ENCODE measurements around the gene USP6. TPM values are rescaled to one million over a fixed set of nuclear protein-coding genes. Genes with fewer than 3 reads are reported as not detected.
"Not testable (repeated sequence)": the region's sequence is repeated elsewhere in the genome, so short reads cannot be mapped to it uniquely, and the experiment has no call there.

USP6 gene
- total RNA-seq, 1 experiment from 2014 or later: 0.11 TPM

DNA sequence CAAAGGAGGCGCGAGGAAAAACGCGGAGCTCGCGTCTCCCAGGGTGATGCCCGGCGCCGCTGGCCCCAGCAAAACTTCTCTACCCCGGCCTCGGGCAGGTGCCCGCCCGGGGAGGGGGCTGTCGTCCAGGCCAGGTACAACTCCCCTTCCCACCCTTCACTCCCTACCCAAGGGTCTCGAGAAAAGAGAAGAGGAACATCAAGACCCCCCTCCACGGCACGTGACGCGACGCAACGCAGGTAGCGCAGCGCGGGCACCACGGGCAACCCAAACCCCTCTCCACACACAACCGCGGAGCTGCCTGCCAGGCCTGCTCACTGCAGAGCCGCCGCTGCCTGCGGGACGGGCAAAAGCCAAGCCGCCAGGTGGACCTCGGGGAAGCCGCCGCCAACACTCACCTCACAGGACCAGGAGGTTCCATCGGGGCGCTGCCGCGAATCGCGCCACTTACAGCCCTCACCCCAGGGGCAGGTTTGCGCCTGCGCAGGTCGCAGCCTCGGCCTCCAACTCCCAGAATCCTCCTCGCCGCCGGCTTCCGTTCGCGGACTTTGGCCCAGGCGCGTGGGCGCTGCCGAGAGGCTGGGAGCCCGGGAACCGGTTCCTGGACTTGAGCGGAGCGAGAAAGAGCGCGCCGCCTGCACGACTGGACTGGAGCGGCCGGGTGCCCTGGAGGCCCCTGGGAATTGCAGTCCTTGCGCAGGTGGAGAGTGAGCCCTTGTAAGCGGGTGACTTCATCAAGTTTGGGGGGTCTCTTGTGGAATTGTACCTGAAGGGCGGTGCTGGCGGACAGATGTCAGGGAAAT is 4.2 kb upstream of the USP6 start, which contains the start of gene ZNF232:
TSS of gene ZNF232 (minus strand) at position 477 of the 803 bp plus-strand sequence. CDS start at position 421, 56 bp downstream.
- POLR2A ChIA-PET (ENCODE audit: unreplicated experiment): interaction anchor here (0.7 kb wide), 1 partner anchor 74 kb away, joined by 3 read pairs; no protein-coding TSS in a partner anchor
- CTCF ChIA-PET: interaction anchor here (0.6 kb wide), 1 partner anchor 101 kb away, joined by 3 read pairs; no protein-coding TSS in a partner anchor
- intact Hi-C loops (cut with micrococcal nuclease; ENCODE audit: unreplicated experiment): loop anchor here (1.0 kb wide), 2 partner anchors 33 to 80 kb away; partner anchors contain the start of genes ZFP3 and ZNF594
- peaks cover 21% of the 10 kb centered on the region for H3K36me3 ChIP-seq (ENCODE audit: low read depth)
- 0 out of 2 replicates have a peak, but pooled peaks cover 3% of the 10 kb centered on the region for H3K79me2 ChIP-seq (ENCODE audit: low read depth)
- peak; percentile 86 to 97 for DNase-seq
- H3K9me3 ChIP-seq (ENCODE audit: insufficient read depth, low read depth): peaks cover 38% of the 10 kb centered on the region; the same call in 1 of the 2 replicates
- TF ChIP-seq, protein P1, sequence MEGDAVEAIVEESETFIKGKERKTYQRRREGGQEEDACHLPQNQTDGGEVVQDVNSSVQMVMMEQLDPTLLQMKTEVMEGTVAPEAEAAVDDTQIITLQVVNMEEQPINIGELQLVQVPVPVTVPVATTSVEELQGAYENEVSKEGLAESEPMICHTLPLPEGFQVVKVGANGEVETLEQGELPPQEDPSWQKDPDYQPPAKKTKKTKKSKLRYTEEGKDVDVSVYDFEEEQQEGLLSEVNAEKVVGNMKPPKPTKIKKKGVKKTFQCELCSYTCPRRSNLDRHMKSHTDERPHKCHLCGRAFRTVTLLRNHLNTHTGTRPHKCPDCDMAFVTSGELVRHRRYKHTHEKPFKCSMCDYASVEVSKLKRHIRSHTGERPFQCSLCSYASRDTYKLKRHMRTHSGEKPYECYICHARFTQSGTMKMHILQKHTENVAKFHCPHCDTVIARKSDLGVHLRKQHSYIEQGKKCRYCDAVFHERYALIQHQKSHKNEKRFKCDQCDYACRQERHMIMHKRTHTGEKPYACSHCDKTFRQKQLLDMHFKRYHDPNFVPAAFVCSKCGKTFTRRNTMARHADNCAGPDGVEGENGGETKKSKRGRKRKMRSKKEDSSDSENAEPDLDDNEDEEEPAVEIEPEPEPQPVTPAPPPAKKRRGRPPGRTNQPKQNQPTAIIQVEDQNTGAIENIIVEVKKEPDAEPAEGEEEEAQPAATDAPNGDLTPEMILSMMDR (conservative IDR thresholded peaks at IDR 0.05): no peak
- no peak for TF ChIP-seq EZH2 (IDR thresholded peaks at IDR 0.05; ENCODE audit: low read depth)
- H2AFZ ChIP-seq: peak within 1 kb of the TSS; percentile 99
- H3F3A ChIP-seq (ENCODE audit: insufficient read depth, low read depth): peaks cover 15% of the 10 kb centered on the region
- BruUV-seq (replicated peaks): no TSS peak
- no peaks in the 10 kb centered on the region for H3K27me3 ChIP-seq (ENCODE audit: insufficient read depth, low read depth)
- peak within 1 kb of the TSS; percentile 86 for H3K4me3 ChIP-seq
- H3K9me2 ChIP-seq (ENCODE audit: insufficient read depth): no peaks in the 10 kb centered on the region
- no peaks in the 10 kb centered on the region for H4K20me1 ChIP-seq (ENCODE audit: insufficient read depth)
- H3K4me2 ChIP-seq: peak within 1 kb of the TSS; percentile 99
- peak within 1 kb of the TSS; percentile 27; the same call in 1 of the 2 replicates for H3K27ac ChIP-seq
- peaks cover 8% of the 10 kb centered on the region; the same call in 1 of the 2 replicates for H3K4me1 ChIP-seq (replicated peaks; ENCODE audit: insufficient read depth)

DNA sequence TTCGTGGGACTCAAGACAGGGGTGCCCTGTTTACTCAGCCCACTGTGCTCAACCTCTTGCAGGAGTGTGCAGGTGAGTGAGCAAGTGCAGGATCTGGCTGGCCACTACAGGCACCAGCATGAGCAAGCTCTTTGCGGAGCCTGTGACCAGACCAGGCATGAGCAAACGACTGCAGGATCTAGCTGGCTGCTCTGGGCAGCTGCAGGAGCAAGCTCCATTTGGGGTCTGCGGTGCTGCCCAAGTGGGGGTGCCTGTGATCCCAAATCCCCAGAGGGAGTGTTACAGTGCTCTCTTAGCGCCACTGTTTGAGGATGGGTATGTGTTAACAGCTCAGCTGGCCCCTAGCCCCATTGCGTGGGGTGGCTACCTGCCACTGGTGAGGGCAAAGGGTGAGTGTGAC is 2.4 kb downstream of the USP6 start:
- Histone ChIP-seq H3K36me3 (ENCODE audit: low read depth) (no peaks in the 10 kb centered on the region), H3K4me2 (no peak overlapping the region), H2AFZ (no peak overlapping the region), H3F3A (ENCODE audit: insufficient read depth, low read depth) (peaks cover 6% of the 10 kb centered on the region), H4K20me1 (ENCODE audit: insufficient read depth) (no peaks in the 10 kb centered on the region), H3K4me3 (no peak overlapping the region), H3K27me3 (ENCODE audit: insufficient read depth, low read depth) (peaks cover 49% of the 10 kb centered on the region), H3K79me2 (ENCODE audit: low read depth) (no peaks in the 10 kb centered on the region), H3K9me2 (ENCODE audit: insufficient read depth) (no peaks in the 10 kb centered on the region), H3K27ac (no peak overlapping the region), H3K4me1 (replicated peaks; ENCODE audit: insufficient read depth) (no peaks in the 10 kb centered on the region), H3K9me3 (ENCODE audit: insufficient read depth, low read depth) (no peaks in the 10 kb centered on the region)
- TF ChIP-seq, protein P1 (conservative IDR thresholded peaks at IDR 0.05): no peak
- no peak for TF ChIP-seq EZH2 (IDR thresholded peaks at IDR 0.05; ENCODE audit: low read depth)
- ChIA-PET CTCF (no interaction called here), POLR2A (ENCODE audit: unreplicated experiment) (no interaction called here)
- DNase-seq: no peak
- intact Hi-C loops (cut with micrococcal nuclease; ENCODE audit: unreplicated experiment): no loop called here
- BruUV-seq (replicated peaks): no TSS peak

DNA sequence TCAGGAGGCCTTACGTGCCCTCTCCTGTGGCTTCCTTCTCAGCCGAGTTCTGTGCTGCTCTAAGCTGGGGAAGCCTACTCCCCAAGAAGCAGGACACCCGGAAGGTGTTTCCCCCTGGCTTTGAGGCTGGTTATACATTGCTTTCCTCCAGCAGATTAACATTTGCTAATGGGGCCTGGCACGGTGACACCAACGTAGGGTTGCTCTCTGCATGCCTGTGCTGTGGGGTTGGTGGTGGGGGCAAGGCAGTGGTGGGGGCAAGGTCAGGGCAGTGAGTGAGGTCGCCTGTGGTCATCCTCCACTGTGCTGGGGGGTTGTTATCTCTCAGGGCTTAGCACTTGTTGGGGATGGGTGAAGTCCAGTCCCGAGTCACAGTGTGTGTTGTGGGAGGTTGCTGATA is 4.2 kb downstream of the USP6 start:
- POLR2A ChIA-PET (ENCODE audit: unreplicated experiment): no interaction called here

DNA sequence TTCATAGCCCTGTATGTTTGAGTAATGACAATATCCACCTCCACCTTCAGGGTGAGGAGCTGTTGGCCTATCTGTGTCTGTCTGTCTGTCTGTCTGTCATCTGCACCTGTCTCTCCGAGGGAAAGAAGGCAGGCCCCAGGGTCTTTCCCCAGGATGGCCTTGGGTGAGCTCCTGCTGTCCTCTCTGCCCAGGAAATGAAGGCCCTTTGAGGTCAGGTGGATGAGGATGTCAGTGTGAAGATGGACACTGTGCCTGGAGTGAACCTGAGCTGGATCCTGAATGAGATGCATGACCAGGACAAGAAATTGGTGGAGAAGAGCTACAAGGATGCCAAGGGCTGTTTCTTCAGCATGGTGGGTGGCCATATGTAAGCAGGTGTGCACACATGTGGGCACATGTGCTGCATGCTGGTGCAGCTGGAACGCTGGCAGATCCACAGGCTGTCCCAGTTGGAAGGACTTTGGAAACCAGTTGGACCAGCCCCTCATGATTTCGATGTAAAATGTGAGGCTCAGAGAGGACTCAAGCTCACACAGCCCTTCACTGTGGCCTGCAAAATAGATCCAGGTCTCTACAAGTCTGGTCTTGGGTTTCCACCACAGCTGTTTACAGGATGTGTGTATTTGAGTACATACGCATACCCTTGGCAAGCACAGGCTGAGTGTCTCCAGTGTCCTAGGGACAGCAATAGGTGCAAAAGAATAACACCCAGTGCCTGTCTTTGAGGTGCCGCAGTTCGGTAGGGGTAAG is 4.8 kb downstream of the USP6 start:
- H4K20me1 ChIP-seq (ENCODE audit: insufficient read depth); H3K79me2 ChIP-seq (ENCODE audit: low read depth); DNase-seq; H2AFZ ChIP-seq; H3K4me1 ChIP-seq (replicated peaks; ENCODE audit: insufficient read depth); H3K36me3 ChIP-seq (ENCODE audit: low read depth); H3K4me2 ChIP-seq; H3K27ac ChIP-seq; CTCF ChIA-PET; POLR2A ChIA-PET (ENCODE audit: unreplicated experiment); H3K9me3 ChIP-seq (ENCODE audit: insufficient read depth, low read depth); H3K9me2 ChIP-seq (ENCODE audit: insufficient read depth); intact Hi-C loops (cut with micrococcal nuclease; ENCODE audit: unreplicated experiment); BruUV-seq (replicated peaks); H3K4me3 ChIP-seq; H3F3A ChIP-seq (ENCODE audit: insufficient read depth, low read depth): not testable (repeated sequence)
- H3K27me3 ChIP-seq (ENCODE audit: insufficient read depth, low read depth): peaks cover 65% of the 10 kb centered on the region

More for the DNA sequence above, 4.2 kb downstream of the USP6 start:
- H3K4me2 ChIP-seq: no peak overlapping the region
- no peak overlapping the region for H3K4me3 ChIP-seq
- no peaks in the 10 kb centered on the region for H4K20me1 ChIP-seq (ENCODE audit: insufficient read depth)
- H3K9me3 ChIP-seq (ENCODE audit: insufficient read depth, low read depth): no peaks in the 10 kb centered on the region
- H3K27ac ChIP-seq: no peak overlapping the region
- H2AFZ ChIP-seq: no peak overlapping the region
- H3K4me1 ChIP-seq (replicated peaks; ENCODE audit: insufficient read depth): no peaks in the 10 kb centered on the region
- no peaks in the 10 kb centered on the region for H3K9me2 ChIP-seq (ENCODE audit: insufficient read depth)
- no TSS peak for BruUV-seq (replicated peaks)
- no peak for DNase-seq
- H3K27me3 ChIP-seq (ENCODE audit: insufficient read depth, low read depth): peaks cover 61% of the 10 kb centered on the region
- H3F3A ChIP-seq (ENCODE audit: insufficient read depth, low read depth): no peaks in the 10 kb centered on the region
- no peaks in the 10 kb centered on the region for H3K79me2 ChIP-seq (ENCODE audit: low read depth)
- no peaks in the 10 kb centered on the region for H3K36me3 ChIP-seq (ENCODE audit: low read depth)
- CTCF ChIA-PET: no interaction called here
- intact Hi-C loops (cut with micrococcal nuclease; ENCODE audit: unreplicated experiment): no loop called here
- no peak for TF ChIP-seq EZH2 (IDR thresholded peaks at IDR 0.05; ENCODE audit: low read depth)
- TF ChIP-seq, protein P1 (conservative IDR thresholded peaks at IDR 0.05): no peak
